Ectodermal cell (in vitro differentiated cells): ENCODE data around the gene SYF2.

Experiments
- H3K27ac ChIP-seq: 2 replicates; pipeline ENCODE4 v1.7.0; 2013; ENCODE audit warnings: mild to moderate bottlenecking, low read depth, low read length; ENCODE audit not compliant: insufficient read depth, poor library complexity, severe bottlenecking
- H3K27me3 ChIP-seq: 2 replicates; pipeline ENCODE4 v1.7.0; 2013; ENCODE audit warnings: mild to moderate bottlenecking, low read length; ENCODE audit not compliant: insufficient read depth, control insufficient read depth, poor library complexity, severe bottlenecking
- H3K36me3 ChIP-seq: one replicate; pipeline ENCODE4 v1.7.0; 2013; ENCODE audit warnings: low read length; ENCODE audit not compliant: control insufficient read depth, insufficient read depth
- H3K4me1 ChIP-seq: one replicate; pipeline ENCODE4 v1.7.0; 2013; ENCODE audit warnings: low read length; ENCODE audit not compliant: control insufficient read depth, insufficient read depth
- H3K4me3 ChIP-seq: 2 replicates; pipeline ENCODE4 v1.7.0; 2013; ENCODE audit warnings: low read depth, low read length, control low read depth; ENCODE audit not compliant: insufficient read depth
- H3K9me3 ChIP-seq: 2 replicates; pipeline ENCODE4 v1.7.0; 2013; ENCODE audit warnings: mild to moderate bottlenecking, low read length, moderate library complexity; ENCODE audit not compliant: control insufficient read depth
- WGBS, 2 experiments: methylation state at CpG; one replicate each; pipeline ENCODE4 v1.1.7; 2013; ENCODE audit warnings: missing lambda C conversion rate in 2 of 2; 5-methylcytosine and 5-hydroxymethylcytosine counted together

The SYF2 gene

GRCh38 chr1:25173809-25174340 is 58.4 kb downstream of the SYF2 start:
- Histone ChIP-seq H3K27me3 (no peaks in the 10 kb centered on the region), H3K9me3 (no peaks in the 10 kb centered on the region), H3K36me3 (no peaks in the 10 kb centered on the region), H3K4me1 (no peaks in the 10 kb centered on the region), H3K4me3 (no peak overlapping the region), H3K27ac (no peak overlapping the region)
- 95% methylated on average over 3 of the region's 3 CpGs for WGBS, 2 experiments
